ENCODE measurements around the gene ASB4.
"Not testable (repeated sequence)": the region's sequence is repeated elsewhere in the genome, so short reads cannot be mapped to it uniquely, and the experiment has no call there.

Gene ASB4

GRCh38 chr7:95479992-95480624, 5.6 kb upstream of the ASB4 start:
- DNase-seq, result no peak

GRCh38 chr7:95481271-95482165, 4.2 kb upstream of the ASB4 start:
- no peak for DNase-seq

GRCh38 chr7:95482424-95482823, 3.3 kb upstream of the ASB4 start:
- DNase-seq, result no peak

- no peak for DNase-seq
Observed at GRCh38 chr7:95490231-95490762, 4.6 kb downstream of the ASB4 start.

- no peak for DNase-seq
Observed at GRCh38 chr7:95491201-95491600, 5.5 kb downstream of the ASB4 start.

GRCh38 chr7:95491634-95492314, 6.0 kb downstream of the ASB4 start:
- no peak for DNase-seq

GRCh38 chr7:95493247-95493646, 7.5 kb downstream of the ASB4 start:
- no peak for DNase-seq

GRCh38 chr7:95493844-95494243, 8.1 kb downstream of the ASB4 start:
- DNase-seq, result no peak

- no peak for DNase-seq
Observed at GRCh38 chr7:95501261-95501832, 15.6 kb downstream of the ASB4 start.

GRCh38 chr7:95502403-95502802, 16.7 kb downstream of the ASB4 start:
- DNase-seq, result no peak

- no peak for DNase-seq
Observed at GRCh38 chr7:95503271-95504131, 17.8 kb downstream of the ASB4 start.

- not testable (repeated sequence) for DNase-seq
Observed at GRCh38 chr7:95504132-95504588, 18.4 kb downstream of the ASB4 start.

GRCh38 chr7:95508780-95509179, 23.0 kb downstream of the ASB4 start:
- DNase-seq, result no peak

- DNase-seq, result peak in 1 of 2 donors; percentile 63
Observed at GRCh38 chr7:95509199-95509598, 23.5 kb downstream of the ASB4 start.

- DNase-seq, result peak; percentile 67 to 80
Observed at GRCh38 chr7:95511716-95512260, 26.0 kb downstream of the ASB4 start.

- DNase-seq, result no peak
Observed at GRCh38 chr7:95517458-95517857, 31.7 kb downstream of the ASB4 start.

GRCh38 chr7:95517870-95518269, 32.1 kb downstream of the ASB4 start:
- no peak for DNase-seq

GRCh38 chr7:95520136-95520535, 34.4 kb downstream of the ASB4 start:
- DNase-seq, result peak in 1 of 2 donors; percentile 34

GRCh38 chr7:95525503-95525902, 39.8 kb downstream of the ASB4 start:
- DNase-seq, result no peak

GRCh38 chr7:95526128-95526738, 40.5 kb downstream of the ASB4 start:
- peak; percentile 59 to 91 for DNase-seq

Measured in hippocampal formation (tissue), 2 donors.